Spinal cord (tissue), 10 donors: ENCODE measurements around the gene ASCC3. TPM values are rescaled to one million over a fixed set of nuclear protein-coding genes. Genes with fewer than 3 reads are reported as not detected.
A peak's percentile ranks its signal among the peaks of the same experiment; 100 is the strongest.

ENCODE experiments used
- DNase-seq, 6 donors: peaks; one replicate each; pipeline versions ENCODE4 v3.0.0 to v3.0.0-alpha.2; 2013 to 2015; ENCODE audit warnings: low spot score in 6 of 6, low read depth in 4 of 6
- H3K27ac ChIP-seq: one replicate; pipeline ENCODE4 v1.5.1; 2013; ENCODE audit warnings: low read depth, low read length, control low read depth
- H3K27me3 ChIP-seq: one replicate; pipeline ENCODE4 v1.6.1; 2013; ENCODE audit warnings: low read length; ENCODE audit not compliant: control insufficient read depth, insufficient read depth
- H3K36me3 ChIP-seq: one replicate; pipeline ENCODE4 v1.6.1; 2013; ENCODE audit warnings: low read length; ENCODE audit not compliant: control insufficient read depth, insufficient read depth
- H3K4me1 ChIP-seq: one replicate; pipeline ENCODE4 v1.6.1; 2013; ENCODE audit warnings: low read length; ENCODE audit not compliant: control insufficient read depth, insufficient read depth
- H3K4me3 ChIP-seq: one replicate; pipeline ENCODE4 v1.5.1; 2013; ENCODE audit warnings: low read depth, low read length, control low read depth
- H3K9me3 ChIP-seq: one replicate; pipeline ENCODE4 v1.6.1; 2013; ENCODE audit warnings: low read length; ENCODE audit not compliant: control insufficient read depth, insufficient read depth
- WGBS: methylation state at CpG from one replicate; pipeline ENCODE4 v1.1.5; 2013; ENCODE audit warnings: missing lambda C conversion rate; ENCODE audit not compliant: insufficient coverage; 5-methylcytosine and 5-hydroxymethylcytosine counted together
- polyA plus RNA-seq, 2 donors: library from polyadenylated mRNA; unstranded; fragments of 120-200 nt; gene quantifications; one replicate each; pipeline ENCODE4 v1.2.1, GENCODE V29; 2013; ENCODE audit not compliant: insufficient read length in 2 of 2
- total RNA-seq, 2 donors: library from RNA; depleted of rRNA in 1 of 2; stranded (reverse); fragments of 120-200 nt in 1 of 2; fragments of >200 nt in 1 of 2; gene quantifications; one replicate each; pipeline versions ENCODE4 v1.2.3 to v1.2.4, GENCODE V29; 2013 to 2014
- donor health status: healthy.

The ASCC3 gene
- total and polyA plus RNA-seq, 4 donors: 19.7 to 53.3 (median 28.8) TPM

DNA sequence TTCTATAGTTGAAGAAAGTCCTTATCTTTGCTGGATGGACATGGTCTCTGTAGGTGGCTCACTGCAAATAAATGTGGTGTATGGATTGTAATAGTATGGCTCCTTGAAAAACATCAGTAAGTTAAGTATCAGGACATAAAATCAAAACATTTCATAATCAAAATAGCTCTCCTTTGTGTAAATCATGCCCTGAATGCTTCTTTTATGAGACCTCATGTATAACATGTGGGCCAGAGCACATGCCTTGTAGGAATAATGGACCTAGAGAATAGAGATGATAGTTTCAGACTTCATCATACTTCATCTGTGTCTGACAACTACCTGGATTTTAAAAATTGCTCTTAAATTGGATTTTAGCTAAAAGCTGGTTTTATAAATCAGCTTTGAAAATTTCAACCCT is 159.9 kb downstream of the ASCC3 start:
- no peaks in the 10 kb centered on the region for H3K4me1 ChIP-seq
- no peak overlapping the region for H3K27ac ChIP-seq
- no peaks in the 10 kb centered on the region for H3K27me3 ChIP-seq
- H3K4me3 ChIP-seq: no peak overlapping the region
- H3K36me3 ChIP-seq: no peaks in the 10 kb centered on the region
- no peak for DNase-seq
- no peaks in the 10 kb centered on the region for H3K9me3 ChIP-seq

DNA sequence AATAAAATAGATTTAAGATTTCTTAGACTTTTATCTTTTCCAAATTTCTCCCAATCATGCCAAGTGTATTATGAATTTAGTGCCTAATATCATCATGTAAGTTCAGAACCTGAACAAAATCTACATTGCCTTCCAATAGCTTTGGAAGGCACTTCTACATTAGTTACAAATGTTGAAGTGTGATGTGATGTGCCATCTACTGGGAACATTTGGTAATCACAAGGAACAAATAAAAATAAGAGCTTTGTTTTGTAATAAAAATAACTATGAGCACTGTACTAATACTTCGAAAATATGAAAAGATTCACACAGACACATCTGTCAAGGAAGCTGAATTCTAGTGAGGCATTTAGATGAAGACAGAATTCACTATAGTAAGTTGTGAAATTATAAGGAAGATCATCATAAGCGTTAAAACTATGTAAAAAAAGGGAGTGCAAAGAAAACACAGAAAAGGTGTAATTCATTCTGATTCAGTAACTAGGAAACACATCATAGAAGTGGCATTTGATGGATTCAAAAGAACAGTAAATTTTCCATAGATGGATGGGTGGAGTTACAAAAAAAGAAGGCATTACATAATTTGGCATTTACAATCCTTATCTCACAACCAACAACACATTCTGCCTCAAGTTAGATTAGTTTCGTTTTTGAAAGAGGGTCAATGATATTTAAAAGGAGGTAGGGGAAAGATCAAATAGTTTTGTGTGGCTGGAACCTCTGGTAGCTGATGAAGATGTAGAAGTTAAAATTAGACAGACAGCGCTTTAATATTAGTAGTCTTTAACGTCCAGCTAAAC is 161.0 kb downstream of the ASCC3 start:
- no peaks in the 10 kb centered on the region for H3K4me1 ChIP-seq
- H3K4me3 ChIP-seq: no peak overlapping the region
- WGBS: 100% methylated on average over 1 of the region's 5 CpGs
- peak in 2 of 6 donors; percentile 14 to 40 for DNase-seq
- no peaks in the 10 kb centered on the region for H3K27me3 ChIP-seq
- H3K27ac ChIP-seq: no peak overlapping the region
- no peaks in the 10 kb centered on the region for H3K36me3 ChIP-seq
- H3K9me3 ChIP-seq: no peaks in the 10 kb centered on the region

DNA sequence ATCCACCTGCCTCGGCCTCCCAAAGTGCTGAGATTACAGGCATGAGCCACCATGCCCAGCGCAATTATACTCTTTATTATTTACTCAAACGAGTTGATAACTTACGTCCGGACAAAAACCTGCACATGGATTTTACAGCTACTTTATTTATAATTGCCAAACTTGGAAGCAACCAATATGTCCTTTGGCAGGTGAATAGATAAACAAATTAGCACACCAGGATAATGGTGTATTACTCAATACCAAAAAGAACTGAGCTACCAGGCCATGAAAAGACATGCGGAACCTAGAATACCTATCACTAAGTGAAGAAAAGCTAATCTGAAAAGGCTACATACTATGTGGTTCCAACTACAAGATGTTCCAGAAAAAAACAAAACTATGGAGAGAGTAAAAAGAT is 168.1 kb downstream of the ASCC3 start:
- Histone ChIP-seq H3K4me3 (no peak overlapping the region), H3K27ac (no peak overlapping the region), H3K27me3 (no peaks in the 10 kb centered on the region), H3K4me1 (no peaks in the 10 kb centered on the region), H3K9me3 (no peaks in the 10 kb centered on the region), H3K36me3 (no peaks in the 10 kb centered on the region)
- DNase-seq: no peak
- 100% methylated on average over 2 of the region's 6 CpGs for WGBS

DNA sequence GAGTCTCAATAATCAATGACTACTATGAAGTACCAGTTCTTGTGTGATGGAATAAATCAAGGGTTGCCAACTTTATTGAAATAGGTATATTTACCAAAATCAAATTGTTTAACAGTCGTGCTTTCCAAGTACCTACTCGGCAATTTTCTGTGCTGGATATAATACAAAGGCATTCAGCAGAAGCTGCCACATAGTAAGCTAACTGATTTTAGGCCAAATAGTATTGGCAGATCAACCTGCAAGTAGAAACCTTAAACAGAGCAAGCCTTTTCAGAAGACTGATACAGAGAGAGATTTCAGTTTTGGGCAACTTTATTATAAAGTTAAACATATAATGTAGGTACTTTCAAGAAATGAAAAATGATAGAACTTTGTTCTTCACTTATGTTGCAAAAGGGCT is 174.6 kb downstream of the ASCC3 start:
- Histone ChIP-seq H3K9me3 (no peaks in the 10 kb centered on the region), H3K36me3 (no peaks in the 10 kb centered on the region), H3K27me3 (no peaks in the 10 kb centered on the region), H3K27ac (no peak overlapping the region), H3K4me1 (no peaks in the 10 kb centered on the region), H3K4me3 (no peak overlapping the region)
- no peak for DNase-seq
- whole genome bisulfite sequencing: no CpG with 5 or more reads among the region's 2 CpGs

DNA sequence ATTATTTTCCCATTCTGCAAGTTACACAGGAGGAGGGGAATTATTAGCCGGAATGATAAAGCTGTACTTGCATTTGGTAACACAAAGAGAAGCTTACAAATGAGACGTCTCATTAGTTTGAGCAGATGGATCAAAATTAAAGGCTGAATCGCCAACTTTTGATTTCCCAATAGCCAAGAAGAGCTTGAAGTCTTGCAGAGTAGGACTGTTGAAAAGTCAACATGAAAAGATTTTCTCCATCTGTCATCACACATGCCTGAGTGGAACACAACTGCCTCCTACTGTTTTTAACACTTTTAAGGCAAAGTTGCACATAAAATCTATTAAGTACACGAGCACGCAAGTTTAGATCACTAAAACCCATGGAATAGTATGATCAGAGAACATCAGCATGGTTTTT is 176.2 kb downstream of the ASCC3 start:
- WGBS: 61% methylated on average over 2 of the region's 5 CpGs

DNA sequence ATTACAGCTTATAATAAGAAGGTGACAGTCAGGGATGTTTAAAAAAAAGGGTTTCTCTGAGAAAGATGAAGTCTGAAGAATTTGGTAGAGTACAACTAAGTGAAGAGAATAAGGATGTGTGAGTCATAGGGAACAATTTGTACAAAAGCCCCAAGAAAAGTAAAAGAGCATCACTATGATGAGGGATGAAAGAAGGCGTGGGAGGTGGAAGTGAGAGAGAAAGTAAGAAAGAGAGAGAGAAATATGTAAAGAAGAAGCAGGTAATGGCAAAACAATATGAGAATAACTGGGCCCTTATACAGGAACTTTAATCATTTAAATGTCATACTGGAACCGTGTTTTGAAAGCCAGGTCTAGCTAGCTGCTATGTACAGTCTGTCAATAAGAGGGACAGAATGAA is 179.4 kb downstream of the ASCC3 start:
- Histone ChIP-seq H3K9me3 (peaks cover 4% of the 10 kb centered on the region), H3K27me3 (no peaks in the 10 kb centered on the region), H3K27ac (no peak overlapping the region), H3K36me3 (no peaks in the 10 kb centered on the region), H3K4me1 (no peaks in the 10 kb centered on the region), H3K4me3 (no peak overlapping the region)
- WGBS: 100% methylated on average over 2 of the region's 2 CpGs
- no peak for DNase-seq

More for the DNA sequence above, 176.2 kb downstream of the ASCC3 start:
- DNase-seq: peak in 2 of 6 donors; percentile 7 to 63
- Histone ChIP-seq H3K4me1 (no peaks in the 10 kb centered on the region), H3K9me3 (peaks cover 2% of the 10 kb centered on the region), H3K27ac (no peak overlapping the region), H3K36me3 (no peaks in the 10 kb centered on the region), H3K27me3 (no peaks in the 10 kb centered on the region), H3K4me3 (no peak overlapping the region)

DNA sequence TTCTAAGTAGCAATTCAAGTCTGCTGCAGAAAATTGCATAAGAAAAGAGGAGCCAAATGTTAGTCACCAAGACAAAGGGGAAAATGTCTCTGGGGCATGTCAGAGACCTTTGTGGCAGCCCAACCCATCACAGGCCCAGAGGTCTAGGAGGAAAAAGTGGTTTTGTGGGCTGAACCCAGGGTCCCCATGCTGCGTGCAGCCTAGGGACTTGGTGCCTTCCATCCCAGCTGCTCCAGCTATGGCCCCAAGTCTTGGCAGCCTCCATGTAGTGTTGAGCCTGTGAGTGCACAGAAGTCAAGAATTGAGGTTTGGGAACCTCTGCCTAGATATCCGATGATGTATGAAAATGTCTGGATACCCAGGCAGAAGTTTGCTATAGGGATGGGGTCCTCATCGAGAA is 181.1 kb downstream of the ASCC3 start:
- Histone ChIP-seq H3K4me1 (no peaks in the 10 kb centered on the region), H3K9me3 (peaks cover 4% of the 10 kb centered on the region)
- 100% methylated on average over 3 of the region's 3 CpGs for WGBS

DNA sequence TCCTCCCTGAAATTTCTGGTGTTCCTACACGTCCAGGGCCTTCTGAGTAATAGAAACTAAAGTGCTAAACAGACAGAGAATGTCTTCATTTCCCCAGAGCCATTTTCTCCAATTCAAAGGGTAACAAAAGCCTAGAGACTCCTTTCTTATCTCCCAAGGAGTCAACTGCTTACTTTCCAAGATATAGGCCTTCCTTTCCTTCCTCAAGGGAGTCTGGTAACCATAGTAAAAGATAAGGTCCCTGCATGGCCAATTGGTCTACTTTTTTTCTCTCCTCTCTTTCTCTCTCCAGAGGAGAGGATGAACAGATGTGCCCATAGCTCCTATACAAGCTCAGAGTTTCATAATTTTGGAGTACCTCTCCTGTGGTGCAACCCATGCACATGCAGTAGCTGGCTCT is 185.7 kb downstream of the ASCC3 start:
- DNase-seq: no peak
- Histone ChIP-seq H3K9me3 (peaks cover 4% of the 10 kb centered on the region), H3K27me3 (no peaks in the 10 kb centered on the region), H3K36me3 (no peaks in the 10 kb centered on the region), H3K4me3 (no peak overlapping the region), H3K27ac (no peak overlapping the region), H3K4me1 (no peaks in the 10 kb centered on the region)
- no CpG with 5 or more reads among the region's 1 CpG for WGBS

More for the DNA sequence above, 181.1 kb downstream of the ASCC3 start:
- DNase-seq: no peak
- H3K27ac ChIP-seq: no peak overlapping the region
- H3K36me3 ChIP-seq: no peaks in the 10 kb centered on the region
- H3K4me3 ChIP-seq: no peak overlapping the region
- no peaks in the 10 kb centered on the region for H3K27me3 ChIP-seq

DNA sequence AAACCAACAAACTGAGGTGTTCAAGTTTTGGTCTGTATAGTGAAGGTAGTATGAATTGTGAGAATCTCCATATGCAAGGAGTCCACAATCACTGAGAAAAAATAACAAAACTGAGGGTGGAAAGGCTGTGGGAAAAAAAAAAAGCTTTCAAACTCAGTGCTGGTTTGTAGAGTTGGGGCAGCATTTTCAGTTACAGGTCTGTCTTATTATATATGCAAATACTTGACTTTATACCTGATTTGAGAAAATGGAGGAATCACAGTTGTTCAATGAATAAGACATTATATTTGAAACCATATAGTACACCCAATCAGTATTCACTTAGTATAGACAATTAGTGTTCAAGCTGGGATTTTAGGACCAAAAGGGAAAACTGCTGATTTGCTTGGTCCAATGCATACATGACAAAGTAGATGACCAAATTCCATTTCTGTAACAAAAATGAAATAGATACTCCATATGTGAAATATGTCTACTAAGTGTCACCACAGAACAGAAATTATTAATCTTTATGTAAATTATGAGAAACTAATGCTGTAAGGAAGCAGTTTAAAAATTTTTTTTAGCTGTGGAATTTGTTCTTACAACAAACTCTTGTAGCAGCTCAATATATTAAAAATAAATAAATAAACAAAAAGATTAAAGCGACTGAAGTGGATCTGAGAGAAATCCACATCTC is 187.7 kb downstream of the ASCC3 start:
- no peaks in the 10 kb centered on the region for H3K27me3 ChIP-seq
- H3K4me1 ChIP-seq: no peaks in the 10 kb centered on the region
- no peaks in the 10 kb centered on the region for H3K9me3 ChIP-seq
- no peak overlapping the region for H3K27ac ChIP-seq
- no peak overlapping the region for H3K4me3 ChIP-seq
- DNase-seq: no peak
- no CpG with 5 or more reads among the region's 1 CpG for WGBS
- H3K36me3 ChIP-seq: no peaks in the 10 kb centered on the region

DNA sequence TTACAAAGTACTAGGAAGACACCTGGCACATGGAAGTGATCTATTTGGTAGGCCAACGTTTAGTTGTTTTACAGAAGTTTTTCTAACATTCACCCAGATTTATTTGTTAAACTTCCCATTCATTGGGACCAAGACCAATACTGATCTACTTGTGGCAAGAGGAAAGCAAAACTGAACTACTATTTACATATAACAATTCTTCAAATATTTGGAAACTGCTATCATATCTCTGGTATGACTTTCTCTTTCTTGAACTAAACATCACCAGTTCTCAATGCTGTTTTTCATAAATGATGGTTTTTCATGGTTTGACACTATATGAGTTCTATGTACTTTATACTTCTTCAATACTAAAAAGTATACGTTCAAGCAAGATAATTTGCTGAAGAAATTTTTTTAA is 189.2 kb downstream of the ASCC3 start:
- no peak overlapping the region for H3K4me3 ChIP-seq
- no CpG with 5 or more reads among the region's 2 CpGs for WGBS
- no peaks in the 10 kb centered on the region for H3K9me3 ChIP-seq
- DNase-seq: no peak
- no peaks in the 10 kb centered on the region for H3K27me3 ChIP-seq
- no peak overlapping the region for H3K27ac ChIP-seq
- no peaks in the 10 kb centered on the region for H3K36me3 ChIP-seq
- no peaks in the 10 kb centered on the region for H3K4me1 ChIP-seq
